Stimulated activated CD8-positive, alpha-beta memory T cell treated with anti-CD3 and anti-CD28 coated beads, Interleukin-7, amount 100 ng/mL, for 48 hours (primary cell): ENCODE data around the gene FSD1L.
"Not testable (repeated sequence)": the region's sequence is repeated elsewhere in the genome, so short reads cannot be mapped to it uniquely, and the experiment has no call there.

Experiments used
- DNase-seq, 2 donors: peaks; one replicate each; pipeline ENCODE4 v3.0.0-alpha.2; 2020; ENCODE audit warnings: low read depth in 1 of 2; ENCODE audit errors: extremely low read depth in 1 of 2

FSD1L gene

DNA sequence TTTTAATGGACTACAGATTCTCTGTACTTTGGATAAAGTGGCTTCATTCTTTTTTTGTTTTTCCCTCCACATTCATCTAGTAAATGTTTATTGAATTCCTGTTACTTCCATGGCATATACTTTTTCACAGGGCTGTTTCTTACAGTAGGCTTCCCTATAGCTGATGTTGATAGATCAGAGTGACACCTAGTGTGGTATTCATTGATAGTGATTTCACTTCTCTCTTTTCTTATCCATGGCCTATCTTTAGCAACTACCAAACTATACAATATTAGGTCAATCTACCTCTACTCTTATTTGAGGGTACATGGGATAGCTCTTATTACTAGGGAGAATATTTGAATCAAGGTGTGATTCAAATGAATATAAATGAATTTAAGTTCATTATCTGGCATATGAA is 35.8 kb downstream of the FSD1L start:
- DNase-seq = no peak

DNA sequence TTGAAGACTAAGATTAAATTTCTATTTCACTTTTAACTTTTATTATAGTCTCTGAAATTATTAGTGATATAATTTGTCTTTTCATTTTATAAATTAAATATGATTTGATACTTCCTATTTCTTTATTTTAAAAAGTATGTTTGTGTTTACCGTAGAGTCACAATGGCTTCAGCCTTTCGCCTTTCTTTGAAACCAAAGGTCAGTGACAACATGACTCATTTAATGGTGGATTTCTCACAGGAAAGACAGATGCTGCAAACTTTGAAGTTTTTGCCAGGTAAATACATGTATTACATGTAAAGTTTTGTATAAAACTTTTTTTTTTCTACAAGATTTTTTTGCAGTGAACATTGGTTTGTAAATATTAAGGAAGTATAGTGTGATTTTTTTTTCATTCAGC is 36.4 kb downstream of the FSD1L start:
- no peak for DNase-seq

GRCh38 chr9:105485131-105485530 is 37.3 kb downstream of the FSD1L start:
- DNase-seq = no peak

DNA sequence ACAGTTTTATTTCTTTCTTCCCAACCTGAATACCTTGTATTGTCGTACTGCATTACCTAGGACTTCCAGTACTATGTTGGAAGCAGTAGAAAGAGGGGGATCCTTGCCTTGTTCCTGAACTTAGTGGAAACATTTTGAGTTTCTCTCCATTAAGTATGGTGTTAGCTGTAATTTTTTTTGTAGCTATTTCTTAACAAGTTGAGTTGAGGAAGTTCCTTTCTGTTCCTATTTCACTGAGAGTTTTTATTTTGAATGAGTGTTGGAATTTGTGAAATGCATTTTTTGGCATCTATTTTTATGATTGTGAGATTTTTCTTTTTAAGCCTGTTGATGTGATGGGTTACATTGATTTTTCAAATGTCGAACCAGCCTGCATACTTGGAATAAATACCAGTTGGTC is 49.0 kb downstream of the FSD1L start:
- DNase-seq = no peak

GRCh38 chr9:105497704-105498103 is 49.9 kb downstream of the FSD1L start:
- DNase-seq = no peak

GRCh38 chr9:105500108-105500766 is 52.4 kb downstream of the FSD1L start:
- DNase-seq = no peak

- DNase-seq = no peak
Measured at GRCh38 chr9:105501414-105501813, 53.6 kb downstream of the FSD1L start.

GRCh38 chr9:105502276-105502675 is 54.4 kb downstream of the FSD1L start:
- DNase-seq = no peak

DNA sequence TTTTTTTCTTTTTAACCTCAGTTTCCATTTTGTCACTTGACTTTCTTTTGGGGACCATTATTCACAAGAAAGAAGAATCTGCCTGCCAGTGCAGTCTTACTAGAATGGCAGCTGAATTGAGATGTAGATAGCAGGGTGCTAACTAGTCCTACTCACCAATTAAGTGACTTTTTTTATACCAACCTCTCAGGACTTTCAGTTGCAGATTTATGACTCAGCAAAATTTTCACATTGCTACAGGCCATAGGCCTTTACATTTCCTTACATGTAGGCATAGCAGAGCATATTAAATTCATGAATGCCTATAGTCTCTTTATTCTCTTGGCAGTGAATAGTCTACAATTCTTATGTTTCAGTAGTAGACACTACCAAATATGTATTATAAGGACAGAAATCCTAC is 56.0 kb downstream of the FSD1L start:
- DNase-seq = no peak

DNA sequence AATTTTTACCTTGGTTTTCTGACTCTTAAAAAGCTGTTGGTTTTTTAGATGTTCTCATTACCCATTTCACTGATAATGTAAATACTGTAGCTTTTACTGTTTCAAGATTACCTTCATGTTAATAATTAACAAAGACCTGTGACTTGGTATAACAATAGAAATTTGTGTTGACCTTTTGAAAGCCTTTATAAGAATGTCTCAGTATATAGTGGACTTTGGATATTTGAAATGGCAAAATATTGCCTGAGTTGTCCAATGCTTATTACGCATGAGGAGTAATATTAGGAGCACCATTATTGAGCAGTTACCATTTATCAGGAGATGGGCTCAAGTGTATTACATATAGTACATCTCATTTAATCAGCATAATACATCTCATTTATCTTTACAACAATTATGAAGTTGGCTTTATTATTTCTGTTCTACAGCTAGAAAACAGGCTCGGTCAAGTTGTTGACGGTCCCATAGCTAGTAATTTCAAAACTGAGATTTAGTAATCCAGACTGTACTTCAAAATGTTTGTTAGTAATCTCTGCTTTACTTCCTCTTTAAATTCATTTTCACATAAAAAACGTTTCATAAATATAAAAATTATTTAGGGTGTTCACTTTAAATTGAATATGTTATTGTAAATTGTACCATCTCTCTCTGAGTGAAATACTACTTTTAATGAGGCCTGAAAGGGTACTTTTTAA is 59.4 kb downstream of the FSD1L start:
- no peak for DNase-seq

DNA sequence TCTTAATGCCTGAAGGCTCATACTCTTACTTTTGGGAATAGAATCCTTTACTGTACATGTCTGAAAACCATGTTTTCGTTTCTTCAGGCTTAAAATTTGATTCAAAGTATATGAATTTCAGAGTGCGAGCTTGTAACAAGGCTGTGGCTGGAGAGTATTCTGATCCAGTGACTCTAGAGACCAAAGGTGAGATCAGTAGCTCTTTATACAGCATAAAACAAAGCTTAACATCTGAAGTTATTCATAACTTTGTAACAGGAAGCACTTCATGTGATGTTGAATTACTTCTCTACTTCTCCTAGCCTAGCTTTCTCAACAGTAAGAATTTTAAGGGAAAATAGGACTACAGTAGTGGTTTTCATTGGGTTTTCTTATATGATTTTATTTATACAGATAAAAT is 60.7 kb downstream of the FSD1L start:
- DNase-seq = no peak

- DNase-seq = no peak
Measured at GRCh38 chr9:105510024-105510423, 62.2 kb downstream of the FSD1L start.

GRCh38 chr9:105511446-105511845 is 63.6 kb downstream of the FSD1L start:
- no peak for DNase-seq

DNA sequence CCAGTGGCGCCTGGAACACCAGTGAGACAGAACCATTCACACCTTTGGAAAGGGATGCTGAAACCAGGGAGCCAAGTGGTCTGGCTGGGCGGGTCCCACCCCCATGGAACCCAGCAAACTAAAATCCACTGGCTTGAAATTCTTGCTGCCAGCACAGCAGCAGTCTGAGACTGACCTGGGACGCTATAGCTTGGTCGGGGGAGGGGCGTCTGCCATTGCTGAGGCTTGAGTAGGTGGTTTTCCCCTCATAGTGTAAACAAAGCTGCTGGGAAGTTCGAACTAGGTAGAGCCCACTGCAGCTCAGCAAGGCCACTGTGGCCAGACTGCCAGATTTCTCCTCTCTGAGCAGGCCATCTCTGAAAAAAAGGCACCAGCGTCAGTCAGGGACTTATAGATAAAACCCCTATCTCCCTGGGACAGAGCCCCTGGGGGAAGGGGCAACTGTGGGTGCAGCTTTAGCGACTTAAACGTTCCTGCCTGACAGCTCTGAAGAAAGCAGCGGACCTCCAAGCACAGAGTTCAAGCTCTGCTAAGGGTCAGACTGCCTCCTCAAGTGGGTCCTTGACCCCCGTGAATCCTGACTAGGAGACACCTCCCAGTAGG is 68.1 kb downstream of the FSD1L start:
- no peak for DNase-seq

DNA sequence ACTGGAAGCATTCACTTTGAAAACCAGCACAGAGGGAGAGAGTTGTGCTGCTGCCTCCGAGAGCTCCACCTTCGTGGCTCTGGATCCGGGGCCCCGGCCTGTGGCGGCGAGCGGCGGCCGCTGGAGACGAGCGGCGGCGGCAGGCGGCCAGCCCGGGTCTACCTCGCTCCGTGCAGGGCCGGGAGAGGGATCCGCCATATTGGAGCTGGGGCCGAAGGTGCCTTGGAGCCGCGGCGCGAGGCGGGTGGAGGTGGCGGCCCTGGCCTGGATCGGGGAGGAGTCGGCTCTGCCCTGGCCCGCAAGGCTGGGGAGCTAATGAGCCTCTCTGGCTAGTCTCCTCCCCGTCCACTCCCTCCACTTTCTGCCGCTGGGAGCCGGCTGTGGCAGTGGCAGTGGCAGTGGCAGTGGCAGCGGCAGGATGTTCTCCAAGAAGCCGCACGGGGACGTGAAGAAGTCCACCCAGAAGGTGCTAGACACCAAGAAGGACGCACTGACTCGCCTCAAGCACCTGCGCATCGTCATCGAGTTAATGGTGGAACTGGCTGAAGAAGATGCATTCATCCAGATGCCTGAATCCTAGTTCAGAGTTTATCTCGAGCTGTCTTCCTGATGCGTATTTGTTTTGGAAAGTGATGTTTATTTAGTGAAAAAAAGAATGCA is 72.0 kb downstream of the FSD1L start:
- peak; percentile 5 to 16 for DNase-seq

DNA sequence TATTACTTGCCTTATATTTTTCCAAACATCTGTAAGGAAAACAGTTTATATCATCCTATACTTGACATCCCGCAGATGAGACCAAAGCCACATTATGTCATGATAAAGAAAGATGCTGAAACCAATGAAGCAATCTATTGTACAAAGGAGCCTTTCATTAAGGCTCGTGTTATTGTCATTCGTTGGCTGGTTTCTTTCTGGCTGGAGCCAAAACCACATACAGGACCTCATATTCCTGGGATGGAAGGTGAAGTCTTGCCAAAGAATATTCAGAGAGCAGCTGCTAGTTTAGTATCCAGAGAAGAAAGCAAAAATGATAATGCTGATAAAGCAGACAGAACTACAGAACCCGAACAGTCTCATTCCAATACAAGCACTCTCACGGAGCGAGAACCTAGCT is 73.2 kb downstream of the FSD1L start:
- DNase-seq = not testable (repeated sequence)

- not testable (repeated sequence) for DNase-seq
Measured at GRCh38 chr9:105522618-105523385, 75.0 kb downstream of the FSD1L start.

- DNase-seq = no peak
Measured at GRCh38 chr9:105531530-105531929, 83.7 kb downstream of the FSD1L start.

DNA sequence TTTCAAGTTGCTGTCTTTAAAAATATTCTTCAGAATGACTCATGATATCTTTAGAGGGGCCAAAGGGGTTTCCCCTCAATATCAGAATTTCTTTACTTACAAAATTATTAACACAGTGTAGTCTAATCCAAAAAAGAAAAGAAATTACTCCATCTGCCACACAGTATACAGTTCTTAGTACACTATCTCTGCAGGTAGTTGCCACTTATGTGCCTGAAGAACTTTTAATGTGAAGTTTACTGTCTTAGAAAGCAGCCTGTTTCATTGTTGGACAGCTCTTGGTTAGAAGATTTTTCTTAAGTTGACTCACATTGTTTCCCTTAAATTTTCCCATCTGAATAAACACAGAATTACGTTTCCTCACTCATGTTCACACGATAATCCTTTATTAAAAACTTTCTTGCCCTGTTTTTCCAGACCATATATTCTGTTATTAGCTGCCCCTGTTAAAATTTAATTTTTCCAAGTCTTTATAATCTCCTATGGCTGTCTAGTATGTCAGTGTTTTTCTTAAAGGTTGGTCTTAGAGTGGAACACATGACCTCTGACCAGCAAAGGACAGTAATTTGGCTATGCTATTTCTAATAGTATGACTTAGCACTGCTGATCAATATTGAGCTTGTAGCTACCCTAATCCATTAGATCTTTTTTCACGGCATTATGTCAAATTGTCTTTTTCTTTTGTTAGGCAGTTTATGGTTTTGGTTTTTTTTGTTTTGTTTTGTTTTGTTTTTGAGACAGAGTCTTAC is 88.3 kb downstream of the FSD1L start:
- DNase-seq = no peak

- no peak for DNase-seq
Measured at GRCh38 chr9:105539452-105539851, 91.6 kb downstream of the FSD1L start.
